ENCODE data around the gene HLA-DRA. TPM values are rescaled to one million over a fixed set of nuclear protein-coding genes. Genes with fewer than 3 reads are reported as not detected.

The HLA-DRA gene
- total RNA-seq, 4 donors from 2014 or later = 53.0 to 162 (median 106) TPM

DNA sequence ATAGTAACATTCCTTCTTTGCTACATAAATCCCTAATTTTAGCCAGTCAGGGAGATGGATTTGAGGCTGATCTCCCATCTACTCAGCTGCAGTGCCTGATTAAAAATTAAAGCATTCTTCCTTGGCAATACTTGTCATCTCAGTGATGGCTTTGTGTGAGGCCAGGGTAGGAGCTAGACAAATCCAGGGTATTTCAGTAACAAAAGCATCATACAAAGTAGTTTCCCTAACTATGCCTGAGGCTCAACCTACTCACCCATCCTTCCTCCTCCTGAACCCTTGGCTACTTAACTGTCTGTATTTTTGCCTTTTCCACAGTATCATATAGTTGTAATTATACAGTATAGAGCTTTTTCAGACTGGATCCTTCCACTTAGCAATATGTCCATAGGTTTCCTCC is 52.7 kb downstream of the HLA-DRA start:
- no peaks in the 10 kb centered on the region for H3K36me3 ChIP-seq
- H3K4me1 ChIP-seq = no peaks in the 10 kb centered on the region
- DNase-seq = no peak
- intact Hi-C loops (cut with DNase I) = no loop called here
- no peaks in the 10 kb centered on the region for H3K9me3 ChIP-seq
- no peaks in the 10 kb centered on the region for H3K27me3 ChIP-seq
- H3K4me3 ChIP-seq (replicated peaks in 1 of 3) = no peak overlapping the region
- H3K27ac ChIP-seq = no peak overlapping the region
- TF ChIP-seq, protein P1, sequence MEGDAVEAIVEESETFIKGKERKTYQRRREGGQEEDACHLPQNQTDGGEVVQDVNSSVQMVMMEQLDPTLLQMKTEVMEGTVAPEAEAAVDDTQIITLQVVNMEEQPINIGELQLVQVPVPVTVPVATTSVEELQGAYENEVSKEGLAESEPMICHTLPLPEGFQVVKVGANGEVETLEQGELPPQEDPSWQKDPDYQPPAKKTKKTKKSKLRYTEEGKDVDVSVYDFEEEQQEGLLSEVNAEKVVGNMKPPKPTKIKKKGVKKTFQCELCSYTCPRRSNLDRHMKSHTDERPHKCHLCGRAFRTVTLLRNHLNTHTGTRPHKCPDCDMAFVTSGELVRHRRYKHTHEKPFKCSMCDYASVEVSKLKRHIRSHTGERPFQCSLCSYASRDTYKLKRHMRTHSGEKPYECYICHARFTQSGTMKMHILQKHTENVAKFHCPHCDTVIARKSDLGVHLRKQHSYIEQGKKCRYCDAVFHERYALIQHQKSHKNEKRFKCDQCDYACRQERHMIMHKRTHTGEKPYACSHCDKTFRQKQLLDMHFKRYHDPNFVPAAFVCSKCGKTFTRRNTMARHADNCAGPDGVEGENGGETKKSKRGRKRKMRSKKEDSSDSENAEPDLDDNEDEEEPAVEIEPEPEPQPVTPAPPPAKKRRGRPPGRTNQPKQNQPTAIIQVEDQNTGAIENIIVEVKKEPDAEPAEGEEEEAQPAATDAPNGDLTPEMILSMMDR (IDR thresholded peaks at IDR 0.05) = no peak
- TF ChIP-seq POLR2A (IDR thresholded peaks at IDR 0.05) = no peak

Other genes with a start within 250 kb of the HLA-DRA start
- gene PBX2, start 249.7 kb upstream of the HLA-DRA start, total RNA-seq = 10 to 100 TPM; 66.0 to 93.4 (median 74.2) TPM
- 1 to 10 TPM; 4.2 to 6.5 (median 5.5) TPM for gene GPSM3, start 247.2 kb upstream of the HLA-DRA start, total RNA-seq
- 10 to 100 TPM; 11.0 to 37.9 (median 17.5) TPM for gene NOTCH4, start 215.8 kb upstream of the HLA-DRA start, total RNA-seq
- gene TSBP1, start 68.0 kb upstream of the HLA-DRA start, total RNA-seq = not detected
- gene BTNL2, start 32.7 kb upstream of the HLA-DRA start, total RNA-seq = not detected
- 10 to 100 TPM in 1 of 4 donors, 1 to 10 TPM in 1, not detected in 2; 1.6 to 25.6 TPM for gene HLA-DRB5, start 90.4 kb downstream of the HLA-DRA start, total RNA-seq
- gene HLA-DRB1, start 150.0 kb downstream of the HLA-DRA start, total RNA-seq = 10 to 100 TPM; 17.1 to 28.1 (median 22.8) TPM
- 10 to 100 TPM in 2 of 4 donors, 1 to 10 TPM in 2; 1.7 to 19.6 (median 10.2) TPM for gene HLA-DQA1, start 197.5 kb downstream of the HLA-DRA start, total RNA-seq
- 1 to 10 TPM in 2 of 4 donors, under 1 TPM in 1, not detected in 1; 0.27 to 8.6 (median 2.7) TPM for gene HLA-DQB1, start 226.8 kb downstream of the HLA-DRA start, total RNA-seq

Data from thyroid gland (tissue), 4 donors.